ENCODE data around the gene EIF3A. TPM values are rescaled to one million over a fixed set of nuclear protein-coding genes. Genes with fewer than 3 reads are reported as not detected.
A peak's percentile ranks its signal among the peaks of the same experiment; 100 is the strongest.

Gene EIF3A
- total RNA-seq, 4 donors from 2014 or later, result 118 to 147 (median 128) TPM

DNA sequence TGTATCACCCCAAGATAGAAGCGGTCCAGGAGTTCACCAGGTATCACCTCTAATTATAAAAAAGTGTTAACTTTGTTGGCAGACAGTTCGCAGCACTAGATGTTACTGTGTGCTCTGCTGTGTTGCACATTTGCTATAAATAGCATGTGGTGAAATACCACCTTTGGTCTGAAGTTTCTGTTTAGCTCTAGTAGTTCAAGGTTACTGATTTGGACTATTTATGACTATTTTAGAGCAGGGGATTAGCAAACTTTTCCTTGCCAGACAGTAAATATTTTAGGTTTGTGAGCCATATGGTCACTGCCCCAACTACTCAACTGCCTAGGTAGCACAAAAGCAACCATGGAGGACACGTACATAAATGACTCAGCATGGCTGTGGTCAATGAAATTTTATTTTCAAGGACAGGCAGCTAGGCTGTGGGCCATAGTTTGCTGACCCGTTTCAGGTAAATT, 39.8 kb upstream of the EIF3A start:
- Histone ChIP-seq H3K27me3 (no peaks in the 10 kb centered on the region), H3K9me3 (no peaks in the 10 kb centered on the region), H3K4me1 (peaks cover 0 to 13% (median 8%) of the 10 kb centered on the region in 4 donors), H3K27ac (replicated peaks in 1 of 4) (peak overlapping the region; percentile 23 to 70 (median 60)), H3K4me3 (no peak overlapping the region), H3K36me3 (peaks cover 16 to 98% (median 76%) of the 10 kb centered on the region in 4 donors)
- WGBS, result 58% methylated on average over 4 of the region's 4 CpGs
- no peak for TF ChIP-seq POLR2AphosphoS5 (IDR thresholded peaks at IDR 0.05)
- no peak for TF ChIP-seq POLR2A (IDR thresholded peaks at IDR 0.05; ENCODE audit: low read depth)
- TF ChIP-seq, protein P1, sequence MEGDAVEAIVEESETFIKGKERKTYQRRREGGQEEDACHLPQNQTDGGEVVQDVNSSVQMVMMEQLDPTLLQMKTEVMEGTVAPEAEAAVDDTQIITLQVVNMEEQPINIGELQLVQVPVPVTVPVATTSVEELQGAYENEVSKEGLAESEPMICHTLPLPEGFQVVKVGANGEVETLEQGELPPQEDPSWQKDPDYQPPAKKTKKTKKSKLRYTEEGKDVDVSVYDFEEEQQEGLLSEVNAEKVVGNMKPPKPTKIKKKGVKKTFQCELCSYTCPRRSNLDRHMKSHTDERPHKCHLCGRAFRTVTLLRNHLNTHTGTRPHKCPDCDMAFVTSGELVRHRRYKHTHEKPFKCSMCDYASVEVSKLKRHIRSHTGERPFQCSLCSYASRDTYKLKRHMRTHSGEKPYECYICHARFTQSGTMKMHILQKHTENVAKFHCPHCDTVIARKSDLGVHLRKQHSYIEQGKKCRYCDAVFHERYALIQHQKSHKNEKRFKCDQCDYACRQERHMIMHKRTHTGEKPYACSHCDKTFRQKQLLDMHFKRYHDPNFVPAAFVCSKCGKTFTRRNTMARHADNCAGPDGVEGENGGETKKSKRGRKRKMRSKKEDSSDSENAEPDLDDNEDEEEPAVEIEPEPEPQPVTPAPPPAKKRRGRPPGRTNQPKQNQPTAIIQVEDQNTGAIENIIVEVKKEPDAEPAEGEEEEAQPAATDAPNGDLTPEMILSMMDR (IDR thresholded peaks at IDR 0.05), result no peak
- TF ChIP-seq EP300 (IDR thresholded peaks at IDR 0.05), result no peak
- intact Hi-C loops (cut with DNase I), result no loop called here
- no peak for DNase-seq (ENCODE audit: extremely low spot score)

DNA sequence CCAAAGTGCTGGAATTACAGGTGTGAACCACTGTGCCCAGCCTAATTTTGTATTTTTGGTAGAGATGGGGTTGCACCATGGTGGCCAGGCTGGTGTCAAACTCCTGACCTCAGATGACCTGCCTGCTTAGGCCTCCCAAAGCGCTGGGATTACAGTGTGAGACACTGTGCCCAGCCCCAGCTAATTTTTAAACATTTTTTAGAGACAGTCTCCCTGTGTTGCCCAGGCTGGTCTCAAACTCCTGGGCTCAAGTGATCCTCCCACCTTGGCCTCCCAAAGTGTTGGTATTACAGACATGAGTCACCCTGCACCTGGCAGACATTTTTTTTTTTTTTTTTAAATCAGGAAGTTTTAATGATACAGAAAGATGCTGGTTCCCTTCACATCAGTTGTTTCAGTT, 38.8 kb upstream of the EIF3A start:
- Histone ChIP-seq H3K27ac (replicated peaks in 1 of 4) (peak overlapping the region in 3 of 4 donors; percentile 58 to 70 (median 61)), H3K27me3 (no peaks in the 10 kb centered on the region), H3K4me1 (peaks cover 0 to 13% (median 8%) of the 10 kb centered on the region in 4 donors), H3K36me3 (peaks cover 22 to 95% (median 70%) of the 10 kb centered on the region in 4 donors), H3K4me3 (no peak overlapping the region), H3K9me3 (no peaks in the 10 kb centered on the region)
- intact Hi-C loops (cut with DNase I), result no loop called here
- no peak for TF ChIP-seq EP300 (IDR thresholded peaks at IDR 0.05)
- no peak for TF ChIP-seq POLR2AphosphoS5 (IDR thresholded peaks at IDR 0.05)
- TF ChIP-seq, protein P1 (IDR thresholded peaks at IDR 0.05), result no peak
- TF ChIP-seq POLR2A (IDR thresholded peaks at IDR 0.05; ENCODE audit: low read depth), result no peak
- DNase-seq (ENCODE audit: extremely low spot score), result no peak
- 92% methylated on average over 1 of the region's 1 CpG for WGBS

DNA sequence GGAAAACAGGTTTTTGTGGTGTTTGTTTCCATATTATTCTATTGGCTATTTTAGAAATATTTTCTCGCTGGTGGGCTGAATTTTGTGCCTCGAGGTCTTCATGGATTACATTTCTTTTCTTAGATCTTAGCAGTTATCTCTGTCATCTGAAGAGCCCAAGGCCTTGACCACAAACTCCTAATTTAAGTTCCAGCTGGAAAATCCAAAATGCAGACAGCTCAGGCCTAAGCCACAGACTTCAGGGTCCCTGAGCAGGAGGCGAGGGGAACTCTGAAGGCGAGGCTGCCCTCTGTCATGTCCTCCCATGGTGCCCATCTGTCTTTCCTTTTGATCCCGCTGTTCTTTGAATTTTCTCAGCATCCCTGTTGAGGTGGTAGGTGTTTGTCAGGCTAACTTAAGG, 37.6 kb upstream of the EIF3A start:
- WGBS, result 95% methylated on average over 5 of the region's 5 CpGs
- Histone ChIP-seq H3K27me3 (no peaks in the 10 kb centered on the region), H3K36me3 (peaks cover 27 to 95% (median 70%) of the 10 kb centered on the region in 4 donors), H3K4me1 (peaks cover 0 to 13% (median 8%) of the 10 kb centered on the region in 4 donors), H3K9me3 (no peaks in the 10 kb centered on the region), H3K4me3 (no peak overlapping the region), H3K27ac (replicated peaks in 1 of 4) (no peak overlapping the region)
- TF ChIP-seq EP300 (IDR thresholded peaks at IDR 0.05), result no peak
- TF ChIP-seq, protein P1 (IDR thresholded peaks at IDR 0.05), result no peak
- no peak for TF ChIP-seq POLR2AphosphoS5 (IDR thresholded peaks at IDR 0.05)
- TF ChIP-seq POLR2A (IDR thresholded peaks at IDR 0.05; ENCODE audit: low read depth), result no peak
- no peak for DNase-seq (ENCODE audit: extremely low spot score)
- intact Hi-C loops (cut with DNase I), result no loop called here

DNA sequence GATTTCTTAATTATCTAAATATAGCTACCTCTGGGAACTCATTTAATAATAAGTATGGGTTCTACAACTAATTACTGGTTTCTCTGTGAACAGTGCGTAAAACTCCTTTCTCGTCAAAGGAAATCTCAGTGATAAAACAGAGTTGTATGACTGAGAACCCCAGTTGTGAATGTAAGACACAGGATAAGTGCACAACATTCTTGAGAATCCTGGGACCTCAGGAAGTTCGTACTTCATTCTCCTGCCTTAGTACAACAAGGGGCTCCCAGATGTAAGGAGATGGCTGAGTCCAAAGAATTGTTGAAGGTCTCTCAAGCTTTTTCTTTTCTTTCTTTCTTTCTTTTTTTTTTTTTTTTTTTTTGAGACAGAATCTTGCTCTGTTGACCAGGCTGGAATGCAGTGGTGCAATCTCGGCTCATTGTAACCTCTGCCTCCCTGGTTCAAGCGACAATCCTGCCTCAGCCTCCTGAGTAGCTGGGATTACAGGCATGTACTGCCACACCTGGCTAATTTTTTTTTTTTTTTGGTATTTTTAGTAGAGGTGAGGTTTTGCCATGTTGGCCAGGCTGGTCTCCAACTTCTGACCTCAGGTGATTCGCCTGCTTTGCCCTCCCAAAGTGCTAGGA, 35.8 kb upstream of the EIF3A start:
- Histone ChIP-seq H3K9me3 (no peaks in the 10 kb centered on the region), H3K27me3 (no peaks in the 10 kb centered on the region), H3K4me1 (peaks cover 0 to 13% (median 8%) of the 10 kb centered on the region in 4 donors), H3K36me3 (peaks cover 31 to 95% (median 70%) of the 10 kb centered on the region in 4 donors), H3K27ac (replicated peaks in 1 of 4) (no peak overlapping the region), H3K4me3 (no peak overlapping the region)
- intact Hi-C loops (cut with DNase I), result no loop called here
- DNase-seq (ENCODE audit: extremely low spot score), result no peak
- TF ChIP-seq EP300 (IDR thresholded peaks at IDR 0.05) (no peak), POLR2AphosphoS5 (IDR thresholded peaks at IDR 0.05) (no peak), POLR2A (IDR thresholded peaks at IDR 0.05; ENCODE audit: low read depth) (no peak)
- TF ChIP-seq, protein P1 (IDR thresholded peaks at IDR 0.05), result no peak
- 92% methylated on average over 6 of the region's 6 CpGs for WGBS

Data from esophagus muscularis mucosa (tissue), 4 donors.